SW 1271 (cell line): ENCODE measurements around the gene CEP120.
"Not testable (repeated sequence)": the region's sequence is repeated elsewhere in the genome, so short reads cannot be mapped to it uniquely, and the experiment has no call there.

Experiments used
- DNase-seq, 2 experiments: peaks; one replicate each; lab custom pipeline; 2025; lab: John Stamatoyannopoulos, UW

CEP120 gene

GRCh38 chr5:123438902-123439301 is 15.7 kb upstream of the CEP120 start:
- no peak for DNase-seq

GRCh38 chr5:123438244-123438643 is 15.0 kb upstream of the CEP120 start:
- no peak for DNase-seq

GRCh38 chr5:123436201-123436600 is 13.0 kb upstream of the CEP120 start:
- DNase-seq, result no peak

- DNase-seq, result no peak
Measured at GRCh38 chr5:123434796-123435195, 11.6 kb upstream of the CEP120 start.

- no peak for DNase-seq
Measured at GRCh38 chr5:123433596-123433995, 10.4 kb upstream of the CEP120 start.

- not testable (repeated sequence) for DNase-seq
Measured at GRCh38 chr5:123430441-123430840, 7.2 kb upstream of the CEP120 start.

- DNase-seq, result peak in 1 of 2 experiments; percentile 20
Measured at GRCh38 chr5:123429993-123430392, 6.8 kb upstream of the CEP120 start.

GRCh38 chr5:123429221-123429954 is 6.2 kb upstream of the CEP120 start:
- no peak for DNase-seq

GRCh38 chr5:123428521-123429220 is 5.5 kb upstream of the CEP120 start:
- no peak for DNase-seq

- DNase-seq, result no peak
Measured at GRCh38 chr5:123427281-123427680, 4.1 kb upstream of the CEP120 start.

GRCh38 chr5:123425431-123425830 is 2.2 kb upstream of the CEP120 start:
- DNase-seq, result no peak

- DNase-seq, result peak in 1 of 2 experiments; percentile 36
Measured at GRCh38 chr5:123422433-123423277, 548 bp downstream of the CEP120 start.

GRCh38 chr5:123421773-123422172 is 1.4 kb downstream of the CEP120 start:
- no peak for DNase-seq

- no peak for DNase-seq
Measured at GRCh38 chr5:123414974-123415373, 8.2 kb downstream of the CEP120 start.

GRCh38 chr5:123412206-123412605 is 11.0 kb downstream of the CEP120 start:
- no peak for DNase-seq

GRCh38 chr5:123401999-123402398 is 21.2 kb downstream of the CEP120 start:
- DNase-seq, result not testable (repeated sequence)

- no peak for DNase-seq
Measured at GRCh38 chr5:123401320-123401719, 21.9 kb downstream of the CEP120 start.

GRCh38 chr5:123400870-123401291 is 22.3 kb downstream of the CEP120 start:
- not testable (repeated sequence) for DNase-seq

- no peak for DNase-seq
Measured at GRCh38 chr5:123398058-123398733, 25.0 kb downstream of the CEP120 start.

- DNase-seq, result no peak
Measured at GRCh38 chr5:123397538-123397937, 25.7 kb downstream of the CEP120 start.

- no peak for DNase-seq
Measured at GRCh38 chr5:123391009-123391408, 32.2 kb downstream of the CEP120 start.

GRCh38 chr5:123389794-123390193 is 33.4 kb downstream of the CEP120 start:
- DNase-seq, result no peak
